Epithelial cell of esophagus (primary cell): ENCODE results near the gene ZFP30.

Source experiments
- DNase-seq: peaks from one replicate; pipeline ENCODE4 v3.0.0; 2010; ENCODE audit warnings: low read depth
- H3K4me3 ChIP-seq: 2 replicates; pipeline ENCODE4 v1.5.1; 2011; ENCODE audit warnings: mild to moderate bottlenecking, low read length, control low read depth
- CTCF ChIP-seq: IDR thresholded peaks from 2 replicates; pipeline ENCODE4 v1.5.1; 2011; ENCODE audit warnings: low read depth, mild to moderate bottlenecking, low read length, control low read depth, inconsistent platforms; ENCODE audit not compliant: insufficient read depth; ENCODE audit errors: missing control alignments

The ZFP30 gene

GRCh38 chr19:37594982-37595382 is 60.3 kb downstream of the ZFP30 start:
- no peak for TF ChIP-seq CTCF

GRCh38 chr19:37594304-37594981 is 60.8 kb downstream of the ZFP30 start, which contains the start of the genes ZNF540 and ZNF571:
ZNF540 (plus strand) TSS chr19:37594876; CDS start chr19:37598448, 3,572 bp downstream.
ZNF571 (minus strand) TSS chr19:37594792; CDS start chr19:37586676, 8,116 bp downstream.
- DNase-seq = peak; percentile 99
- peak within 1 kb of the TSS; percentile 81 for H3K4me3 ChIP-seq
- TF ChIP-seq CTCF = no peak

More at GRCh38 chr19:37594982-37595382, 60.3 kb downstream of the ZFP30 start:
- DNase-seq = peak; percentile 78
- peak overlapping the region; percentile 81 for H3K4me3 ChIP-seq

GRCh38 chr19:37593996-37594303 is 61.3 kb downstream of the ZFP30 start:
- no peak for DNase-seq
- peak overlapping the region; percentile 81 for H3K4me3 ChIP-seq

GRCh38 chr19:37583340-37583739 is 71.9 kb downstream of the ZFP30 start:
- TF ChIP-seq CTCF = no peak
- no peak for DNase-seq
- no peak overlapping the region for H3K4me3 ChIP-seq

More at GRCh38 chr19:37593996-37594303, 61.3 kb downstream of the ZFP30 start:
- no peak for TF ChIP-seq CTCF

- no peak for TF ChIP-seq CTCF
- peak; percentile 76 for DNase-seq
- no peak overlapping the region for H3K4me3 ChIP-seq
These were observed 83.1 kb downstream of the ZFP30 start for GRCh38 chr19:37572203-37572602.

- no peak overlapping the region for H3K4me3 ChIP-seq
- DNase-seq = no peak
- TF ChIP-seq CTCF = no peak
These were observed 89.9 kb downstream of the ZFP30 start for GRCh38 chr19:37565370-37565669.
